SK-N-MC (cell line): ENCODE results near the gene CUX1.

ENCODE experiments used
- EZH2 ChIP-seq: fragments of 200-600 bp; sonication (generic); IDR thresholded peaks from one replicate; pipeline ENCODE4 v1.6.1; 2017; ENCODE audit warnings: antibody characterized with exemption
- FOXP2 ChIP-seq: optimal IDR thresholded peaks from 2 replicates; pipeline ENCODE3; 2011; ENCODE audit warnings: mild to moderate bottlenecking, moderate library complexity; ENCODE audit not compliant: insufficient read depth; ENCODE audit errors: extremely low read length, control extremely low read depth
- POLR2AphosphoS5 ChIP-seq: IDR thresholded peaks from 2 replicates; pipeline ENCODE4 v1.6.1; 2012; ENCODE audit warnings: mild to moderate bottlenecking, low read depth, low read length, borderline replicate concordance

DNA sequence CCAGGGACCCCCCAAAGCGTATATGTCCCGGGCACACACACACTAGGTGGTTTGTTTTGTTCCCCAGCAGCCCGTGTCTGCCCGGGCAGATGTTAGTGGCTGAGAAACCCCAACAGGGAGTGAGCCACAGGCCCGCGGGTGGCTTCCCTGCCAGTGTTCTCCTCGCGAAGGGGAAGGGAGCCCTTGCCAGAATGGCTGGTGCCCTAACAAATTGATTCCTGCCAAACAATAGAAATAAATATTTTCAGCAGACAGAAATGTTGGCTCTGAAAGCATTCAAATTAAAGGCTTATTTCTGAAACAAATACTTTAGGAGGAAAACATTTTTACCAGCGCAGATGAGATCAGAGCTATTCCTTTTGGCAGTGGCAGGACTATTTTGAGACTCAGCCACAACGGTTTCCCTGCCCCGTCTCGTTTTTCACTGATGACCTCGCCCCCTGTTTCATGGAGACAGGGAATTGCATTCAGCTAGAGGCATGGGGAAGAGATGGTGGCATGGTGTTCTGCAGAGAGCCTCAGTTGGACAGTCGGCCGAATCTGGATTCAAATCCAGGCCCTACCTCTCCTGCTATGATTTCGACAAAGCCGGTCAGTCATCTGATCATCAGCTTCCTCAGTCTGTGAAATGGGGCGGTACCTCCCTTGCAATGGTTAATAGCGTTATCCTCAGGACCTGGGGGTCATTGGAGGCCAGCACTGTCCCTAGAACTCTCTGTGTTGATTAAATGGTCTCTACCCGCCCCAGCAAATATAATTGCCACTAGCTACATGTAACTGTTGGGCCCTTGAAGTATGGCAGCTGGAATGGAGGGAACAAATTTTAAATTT lies 84.5 kb downstream of the CUX1 start:
- no peak for TF ChIP-seq POLR2AphosphoS5
- TF ChIP-seq EZH2, result no peak
- TF ChIP-seq FOXP2, result no peak
